Measurements from ENCODE around the gene FBXL16. TPM values are rescaled to one million over a fixed set of nuclear protein-coding genes. Genes with fewer than 3 reads are reported as not detected.

Gene FBXL16
- total and polyA plus RNA-seq, 2 of the 13 experiments (the other 11 are each of a cell fraction or from before 2014, with no cell fraction given): 0.22 to 2.0 TPM

GRCh38 chr16:667780-668518 is 37.7 kb downstream of the FBXL16 start, which contains the start of gene RHOT2 (continued):
- TF ChIP-seq CREB1 (IDR thresholded peaks at IDR 0.05) (peak; percentile 10; the same call in 1 of the 2 replicates), CREB1 (CRISPR knock-in tag; IDR thresholded peaks at IDR 0.05) (no peak), SPEN (CRISPR knock-in tag; IDR thresholded peaks at IDR 0.05; ENCODE audit: low read depth) (peak; percentile 99), KAT7 (CRISPR knock-in tag; IDR thresholded peaks at IDR 0.05; ENCODE audit: borderline replicate concordance) (peak; percentile 81), SMAD1 (CRISPR knock-in tag; IDR thresholded peaks at IDR 0.05; ENCODE audit: borderline replicate concordance, low read depth) (peak; percentile 98), TCF7L2 (IDR thresholded peaks at IDR 0.05; ENCODE audit: low read depth, low read length) (no peak), AKNA (CRISPR knock-in tag; IDR thresholded peaks at IDR 0.05; ENCODE audit: borderline replicate concordance) (no peak), HNRNPK (IDR thresholded peaks at IDR 0.05; ENCODE audit: low read depth, low read length, poor library complexity, severe bottlenecking) (peak; percentile 55), ZNF382 (CRISPR knock-in tag; IDR thresholded peaks at IDR 0.05; ENCODE audit: borderline replicate concordance) (no peak), ETV6 (CRISPR knock-in tag; conservative IDR thresholded peaks at IDR 0.05) (peak; percentile 81), ZBTB33 (CRISPR knock-in tag; IDR thresholded peaks at IDR 0.05) (peak; percentile 76), POLR2G (IDR thresholded peaks at IDR 0.05; ENCODE audit: low read depth, low read length) (peak; percentile 84), ERF (CRISPR knock-in tag; IDR thresholded peaks at IDR 0.05) (peak; percentile 79), YEATS4 (CRISPR knock-in tag; IDR thresholded peaks at IDR 0.05; ENCODE audit: borderline replicate concordance) (peak; percentile 97), ZMYM4 (CRISPR knock-in tag; IDR thresholded peaks at IDR 0.05) (peak; percentile 95), PATZ1 (CRISPR knock-in tag; IDR thresholded peaks at IDR 0.05) (peak; percentile 90), HNF4A (CRISPR knock-in tag; IDR thresholded peaks at IDR 0.05) (peak; percentile 19; the same call in 1 of the 2 replicates), MXD4 (CRISPR knock-in tag; IDR thresholded peaks at IDR 0.05) (peak; percentile 74), KMT2B (CRISPR knock-in tag; IDR thresholded peaks at IDR 0.05) (peak; percentile 42), ZNF501 (CRISPR knock-in tag; IDR thresholded peaks at IDR 0.05) (peak; percentile 17; the same call in 1 of the 2 replicates), NFE2L2 (IDR thresholded peaks at IDR 0.05; ENCODE audit: low read length) (no peak), PPARG (CRISPR knock-in tag; conservative IDR thresholded peaks at IDR 0.05) (peak; percentile 77), ZNF33B (CRISPR knock-in tag; IDR thresholded peaks at IDR 0.05) (peak; percentile 69; the same call in 1 of the 2 replicates)
